Keratinocyte (primary cell): ENCODE data around the gene BCHE. TPM values are rescaled to one million over a fixed set of nuclear protein-coding genes. Genes with fewer than 3 reads are reported as not detected.

Experiments used
- DNase-seq: peaks from one replicate; pipeline ENCODE4 v3.0.0-alpha.2; 2011; ENCODE audit warnings: low read depth, missing footprints, low spot score
- FAIRE-seq: peaks from 2 replicates; lab custom pipeline; 2011; peaks lifted over from hg19 to GRCh38; lab: Jason Lieb, UNC
- H2AFZ ChIP-seq: 2 replicates; pipeline ENCODE4 v1.6.0; 2012; ENCODE audit warnings: low read length, control low read depth, inconsistent platforms; ENCODE audit not compliant: control insufficient read depth
- H3K27ac ChIP-seq: 2 replicates; pipeline ENCODE4 v1.5.1; 2011; ENCODE audit warnings: low read length; ENCODE audit not compliant: control insufficient read depth, insufficient read depth
- H3K27me3 ChIP-seq: 3 replicates; pipeline ENCODE4 v1.6.0; 2011; ENCODE audit warnings: low read length; ENCODE audit not compliant: control insufficient read depth, insufficient read depth; ENCODE audit errors: extremely low read depth
- H3K36me3 ChIP-seq, 2 experiments: 2 replicates in 1 of 2; 3 replicates in 1 of 2; pipeline ENCODE4 v1.5.1; 2011; ENCODE audit warnings: low read length in 2 of 2, mild to moderate bottlenecking in 1 of 2; ENCODE audit not compliant: control insufficient read depth in 2 of 2, insufficient read depth in 2 of 2; ENCODE audit errors: extremely low read depth in 1 of 2
- H3K4me1 ChIP-seq: 3 replicates; pipeline ENCODE4 v1.5.1; 2011; ENCODE audit warnings: low read length; ENCODE audit not compliant: control insufficient read depth, insufficient read depth; ENCODE audit errors: extremely low read depth
- H3K4me2 ChIP-seq: 3 replicates; pipeline ENCODE4 v1.6.0; 2011; ENCODE audit warnings: low read depth, low read length; ENCODE audit not compliant: control insufficient read depth, insufficient read depth; ENCODE audit errors: extremely low read depth
- H3K4me3 ChIP-seq, 3 experiments: fragments of 200-600 bp in 1 of 3; sonication (generic) in 1 of 3; 2 replicates in 2 of 3; 3 replicates in 1 of 3; pipeline ENCODE4 v1.5.1; 2011 to 2016; ENCODE audit warnings: low read length in 3 of 3, mild to moderate bottlenecking in 3 of 3, control low read depth in 2 of 3, inconsistent platforms in 1 of 3, low read depth in 1 of 3, mixed read lengths in 1 of 3, mixed run types in 1 of 3, moderate library complexity in 1 of 3; ENCODE audit not compliant: control insufficient read depth in 2 of 3, insufficient read depth in 2 of 3; ENCODE audit errors: extremely low read depth in 1 of 3
- H3K79me2 ChIP-seq: 2 replicates; pipeline ENCODE4 v1.6.0; 2012; ENCODE audit warnings: low read length; ENCODE audit not compliant: control insufficient read depth, insufficient read depth
- H3K9ac ChIP-seq: 3 replicates; pipeline ENCODE4 v1.6.0; 2011; ENCODE audit warnings: low read length; ENCODE audit not compliant: control insufficient read depth, insufficient read depth; ENCODE audit errors: extremely low read depth
- H3K9me1 ChIP-seq: 3 replicates; pipeline ENCODE4 v1.6.0; 2011; ENCODE audit warnings: low read length; ENCODE audit not compliant: control insufficient read depth, insufficient read depth; ENCODE audit errors: extremely low read depth
- H3K9me3 ChIP-seq: 2 replicates; pipeline ENCODE4 v1.5.1; 2012; ENCODE audit warnings: low read depth, low read length; ENCODE audit not compliant: control insufficient read depth
- H4K20me1 ChIP-seq: 3 replicates; pipeline ENCODE4 v1.6.0; 2011; ENCODE audit warnings: low read length; ENCODE audit not compliant: control insufficient read depth, insufficient read depth; ENCODE audit errors: extremely low read depth
- EZH2 ChIP-seq: IDR thresholded peaks from one replicate; pipeline ENCODE4 v1.6.1; 2012; ENCODE audit warnings: inconsistent platforms, mild to moderate bottlenecking, low read length, moderate library complexity
- dilution Hi-C: fragments of 300-500 bp; cut with MboI; formaldehyde crosslinking; loops from one replicate; pipeline ENCODE4 v1.7.0; 2020; ENCODE audit warnings: low sequenced_read_pairs; ENCODE audit not compliant: extremely low pct_ligation_motif_present
- polyA minus RNA-seq, 3 experiments: library from RNA; depleted of rRNA, polyadenylated mRNA; stranded (reverse); fragments of >200 nt; gene quantifications; 1 replicate in 1 of 3; 2 replicates in 1 of 3; 3 replicates in 1 of 3; pipeline ENCODE4 v1.2.3, GENCODE V29; 2011
- polyA plus RNA-seq, 5 experiments: library from polyadenylated mRNA; depleted of rRNA in 3 of 5; stranded (reverse) in 3 of 5; stranded (forward) in 1 of 5; unstranded in 1 of 5; fragments of >200 nt; gene quantifications; 1 replicate in 1 of 5; 2 replicates in 3 of 5; 3 replicates in 1 of 5; pipeline versions ENCODE4 v1.2.1 to v1.2.3, GENCODE V29; 2011 to 2012; ENCODE audit warnings: missing spikeins in 2 of 5, low read depth in 1 of 5, low replicate concordance in 1 of 5
- TF ChIP-seq, protein P1 (sequence below), 3 experiments: IDR thresholded peaks in 1 of 3; conservative IDR thresholded peaks in 1 of 3; optimal IDR thresholded peaks in 1 of 3; 2 replicates in 2 of 3; 3 replicates in 1 of 3; pipeline versions ENCODE3 to v1.5.1; 2011; ENCODE audit warnings: low read length in 3 of 3, mild to moderate bottlenecking in 3 of 3, moderate library complexity in 2 of 3, control low read depth in 1 of 3, inconsistent platforms in 1 of 3; ENCODE audit not compliant: insufficient read depth in 2 of 3; ENCODE audit errors: extremely low read depth in 1 of 3

Gene BCHE
- polyA plus RNA-seq: 0.71 to 2.0 TPM (median 1.7 TPM) in 3 replicates
- 1.7 TPM for polyA plus RNA-seq (2011; ENCODE audit: low read depth)
- polyA plus RNA-seq (2011; cell fraction: cytosol; rRNA removed): 0.26 and 0.60 TPM in 2 replicates
- 1.9 and 2.2 TPM in 2 replicates for polyA plus RNA-seq (2011; cell fraction: nucleus; rRNA removed)
- polyA plus RNA-seq (2012; ENCODE audit: low replicate concordance): 0.86 and 0.96 TPM in 2 replicates
- polyA minus RNA-seq: 1.1 TPM in 2 of 3 replicates, not detected in the other
- not detected for polyA minus RNA-seq (2011; cell fraction: cytosol; rRNA and poly(A)+ RNA removed)
- 0.74 and 2.6 TPM in 2 replicates for polyA minus RNA-seq (2011; cell fraction: nucleus; rRNA and poly(A)+ RNA removed)

DNA sequence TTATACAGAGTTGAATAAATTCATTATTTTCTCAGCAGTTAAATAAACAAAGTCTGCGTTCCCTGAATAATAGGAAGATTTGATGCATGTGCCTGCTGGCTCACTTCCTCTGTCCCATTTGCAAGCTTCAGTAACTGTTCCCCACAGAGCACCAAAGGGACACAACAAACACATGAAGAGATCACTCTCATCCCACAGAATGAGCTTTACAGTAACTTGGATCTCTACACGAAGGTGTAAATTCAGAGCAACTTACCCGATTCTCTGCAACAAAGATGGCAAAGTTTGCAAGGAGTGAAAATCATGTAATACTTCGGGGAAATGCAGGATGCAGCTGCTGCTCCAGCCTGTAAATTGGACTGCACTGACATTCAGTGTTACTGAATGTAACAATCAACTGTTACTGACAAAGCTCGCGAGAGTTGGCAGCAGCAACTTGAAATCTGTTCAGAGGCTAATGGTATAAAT lies at the start of gene BCHE:
BCHE (minus strand) TSS at position 366 of the 468 bp plus-strand sequence. CDS start 6,390 bp downstream, outside the sequence.
- Histone ChIP-seq H3K27me3 (no peaks in the 10 kb centered on the region), H3K9me1 (no peaks in the 10 kb centered on the region), H3K36me3 (no peaks in the 10 kb centered on the region), H3K9me3 (no peaks in the 10 kb centered on the region), H3K79me2 (no peaks in the 10 kb centered on the region), H3K9ac (no peak within 1 kb of the TSS), H3K27ac (no peak within 1 kb of the TSS), H3K4me3 (peak within 1 kb of the TSS in 2 of 3 experiments; percentile 25 to 57), H3K4me1 (peaks cover 8% of the 10 kb centered on the region), H4K20me1 (no peaks in the 10 kb centered on the region), H2AFZ (peak within 1 kb of the TSS; percentile 99), H3K4me2 (peak within 1 kb of the TSS; percentile 81)
- dilution Hi-C loops: no loop called here
- TF ChIP-seq, protein P1, sequence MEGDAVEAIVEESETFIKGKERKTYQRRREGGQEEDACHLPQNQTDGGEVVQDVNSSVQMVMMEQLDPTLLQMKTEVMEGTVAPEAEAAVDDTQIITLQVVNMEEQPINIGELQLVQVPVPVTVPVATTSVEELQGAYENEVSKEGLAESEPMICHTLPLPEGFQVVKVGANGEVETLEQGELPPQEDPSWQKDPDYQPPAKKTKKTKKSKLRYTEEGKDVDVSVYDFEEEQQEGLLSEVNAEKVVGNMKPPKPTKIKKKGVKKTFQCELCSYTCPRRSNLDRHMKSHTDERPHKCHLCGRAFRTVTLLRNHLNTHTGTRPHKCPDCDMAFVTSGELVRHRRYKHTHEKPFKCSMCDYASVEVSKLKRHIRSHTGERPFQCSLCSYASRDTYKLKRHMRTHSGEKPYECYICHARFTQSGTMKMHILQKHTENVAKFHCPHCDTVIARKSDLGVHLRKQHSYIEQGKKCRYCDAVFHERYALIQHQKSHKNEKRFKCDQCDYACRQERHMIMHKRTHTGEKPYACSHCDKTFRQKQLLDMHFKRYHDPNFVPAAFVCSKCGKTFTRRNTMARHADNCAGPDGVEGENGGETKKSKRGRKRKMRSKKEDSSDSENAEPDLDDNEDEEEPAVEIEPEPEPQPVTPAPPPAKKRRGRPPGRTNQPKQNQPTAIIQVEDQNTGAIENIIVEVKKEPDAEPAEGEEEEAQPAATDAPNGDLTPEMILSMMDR (optimal IDR thresholded peaks at IDR 0.05 in 1 of 3, IDR thresholded peaks at IDR 0.05 in 1 of 3, conservative IDR thresholded peaks at IDR 0.05 in 1 of 3; ENCODE audit: extremely low read depth in 1 of 3, insufficient read depth in 2 of 3, low read length in 3 of 3): no peak
- TF ChIP-seq EZH2: no peak
- DNase-seq (no peak), FAIRE-seq (peak; percentile 75)

DNA sequence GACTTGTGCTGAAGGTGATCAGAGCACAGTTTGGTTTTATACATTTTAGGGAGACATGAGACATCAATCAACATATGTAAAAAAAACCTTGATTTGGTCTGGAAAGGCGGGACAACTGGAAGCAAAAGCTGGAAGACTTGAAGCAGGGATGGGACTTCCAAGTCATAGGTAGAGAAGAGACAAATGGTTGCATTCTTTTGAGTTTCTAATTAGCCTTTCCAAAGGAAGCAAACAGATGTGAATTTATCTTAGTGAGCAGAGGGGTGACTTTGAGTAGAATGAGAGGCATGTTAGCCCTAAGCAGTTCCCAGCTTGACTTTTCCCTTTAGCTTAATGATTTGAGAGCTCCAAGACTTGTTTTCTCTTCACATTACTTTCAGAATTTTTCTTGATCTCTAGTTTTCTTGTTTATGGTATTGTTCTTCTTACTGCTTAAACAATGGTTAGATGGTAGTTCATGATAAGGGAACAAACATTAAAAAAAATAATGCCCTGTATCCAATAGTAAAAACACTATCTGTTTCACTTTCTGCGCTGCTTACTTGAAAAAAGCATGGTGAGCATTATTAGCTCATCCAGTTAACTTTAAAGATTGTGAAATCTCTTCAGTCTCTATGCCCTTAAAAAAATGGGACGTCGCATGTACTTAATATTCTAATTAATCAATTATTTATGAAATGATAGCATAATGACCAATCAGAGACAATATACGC lies 48.5 kb upstream of the BCHE start:
- FAIRE-seq (no peak), DNase-seq (no peak)
- Histone ChIP-seq H3K9ac (no peak overlapping the region), H3K79me2 (no peaks in the 10 kb centered on the region), H3K4me2 (no peak overlapping the region), H3K9me3 (no peaks in the 10 kb centered on the region), H3K27ac (no peak overlapping the region), H3K4me1 (no peaks in the 10 kb centered on the region), H3K4me3 (no peak overlapping the region), H3K9me1 (no peaks in the 10 kb centered on the region), H2AFZ (no peak overlapping the region), H4K20me1 (no peaks in the 10 kb centered on the region), H3K36me3 (no peaks in the 10 kb centered on the region), H3K27me3 (no peaks in the 10 kb centered on the region)
- dilution Hi-C loops: no loop called here
- TF ChIP-seq EZH2: no peak
- TF ChIP-seq, protein P1 (optimal IDR thresholded peaks at IDR 0.05 in 1 of 3, IDR thresholded peaks at IDR 0.05 in 1 of 3, conservative IDR thresholded peaks at IDR 0.05 in 1 of 3; ENCODE audit: extremely low read depth in 1 of 3, insufficient read depth in 2 of 3, low read length in 3 of 3): no peak
